ENCODE results near the gene MAPK1. TPM values are rescaled to one million over a fixed set of nuclear protein-coding genes. Genes with fewer than 3 reads are reported as not detected.
A peak's percentile ranks its signal among the peaks of the same experiment; 100 is the strongest.

MAPK1 gene
- total and polyA plus RNA-seq, 9 of the 15 experiments (the other 6 are each of a cell fraction or from before 2014, with no cell fraction given), result 46.3 to 575 (median 283) TPM

DNA sequence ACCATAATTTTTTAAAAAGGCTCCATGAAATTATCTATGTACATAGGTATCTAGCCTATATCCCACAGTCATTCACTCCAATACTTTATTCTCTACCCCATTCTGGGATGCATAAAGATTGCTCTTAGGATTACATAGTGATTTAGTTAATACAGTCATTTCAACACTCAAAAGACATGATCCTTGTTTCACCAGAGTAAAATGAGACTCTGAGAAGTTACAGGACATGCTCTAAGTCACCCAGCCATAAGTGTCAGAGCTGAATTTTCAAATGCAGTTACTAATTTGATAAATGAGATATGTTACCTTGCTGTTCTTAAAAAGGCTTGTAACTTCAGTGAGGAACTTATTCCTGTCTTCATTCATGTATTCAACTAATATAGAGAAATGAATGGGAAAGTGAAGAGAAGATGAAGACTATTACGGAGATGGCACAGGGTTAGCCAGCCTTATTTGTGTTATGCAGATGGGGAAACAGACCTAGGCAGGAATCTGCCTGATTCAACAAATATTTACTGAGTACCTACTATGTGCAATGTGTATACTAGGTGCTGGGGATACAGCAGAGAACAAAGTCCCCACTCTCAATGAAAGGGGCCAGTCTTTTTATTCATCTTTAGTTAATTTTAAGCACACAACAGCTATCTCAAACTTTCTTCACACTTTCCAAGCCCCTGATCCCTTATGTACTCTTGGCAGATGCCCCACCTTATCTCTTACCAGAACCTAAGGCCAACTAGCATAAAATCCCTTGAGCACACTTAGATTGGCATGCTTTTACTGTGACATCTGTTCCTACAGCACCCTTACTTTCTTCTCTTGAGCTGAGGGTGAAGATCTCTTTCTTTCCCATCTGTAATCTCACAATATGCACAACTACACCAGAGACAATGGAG, 21.6 kb downstream of the MAPK1 start:
- in situ Hi-C loops (cut with MboI), result no loop called here
- Histone ChIP-seq H3K9me1 (ENCODE audit: control insufficient read depth, insufficient read depth, low read length) (peaks cover 16% of the 10 kb centered on the region), H4K20me1 (replicated peaks; ENCODE audit: control insufficient read depth, insufficient read depth, low read length) (peaks cover 48% of the 10 kb centered on the region), H3K27ac (ENCODE audit: extremely low read depth, low read depth, low read length) (0 out of 3 replicates have a peak overlapping the region, but pooled peaks have one; percentile 0), H3K79me2 (ENCODE audit: control insufficient read depth, insufficient read depth, low read length) (peaks cover 88% of the 10 kb centered on the region), H3K27me3 (ENCODE audit: control insufficient read depth in 2 of 2, insufficient read depth in 2 of 2, low read length in 2 of 2) (no peaks in the 10 kb centered on the region), H3K9me3 (replicated peaks; ENCODE audit: control insufficient read depth, insufficient read depth, low read depth, low read length) (no peaks in the 10 kb centered on the region), H3K4me3 (no peak overlapping the region), H3K4me1 (replicated peaks in 1 of 2; ENCODE audit: control insufficient read depth in 2 of 2, insufficient read depth in 2 of 2, low read length in 2 of 2) (peaks cover 9 to 24% of the 10 kb centered on the region in 2 experiments; a peak in 4 of 5 replicates), H2AFZ (ENCODE audit: low read depth, low read length) (no peak overlapping the region), H3K9ac (ENCODE audit: insufficient read depth in 1 of 2, low read depth in 2 of 2, low read length in 2 of 2) (no peak overlapping the region), H3K36me3 (ENCODE audit: control insufficient read depth, insufficient read depth, low read length) (peaks cover 47% of the 10 kb centered on the region), H3K4me2 (ENCODE audit: insufficient read depth, low read length) (no peak overlapping the region)
- ChIA-PET CTCF (ENCODE audit: low intra/inter-chr PET ratio) (interaction anchor here (0.7 kb wide), 1 partner anchor 50 kb away, joined by 3 read pairs; no protein-coding TSS in a partner anchor), POLR2A (interaction anchor here (0.5 to 45.6 kb wide), 7 partner anchors 9 to 88 kb away, joined by 3 to 1351 read pairs (median 4); partner anchors contain the start of gene MAPK1)
- 93% methylated on average over 1 of the region's 1 CpG for WGBS (ENCODE audit: insufficient coverage, low coverage, missing lambda C conversion rate)
- ATAC-seq, result peak; percentile 1
- DNase-seq (ENCODE audit: extremely low read depth in 1 of 4, low spot score in 3 of 4), result peak in 1 of 4 experiments; percentile 62
- FAIRE-seq, result no peak
- TSS peak; percentile 18 for BruUV-seq (replicated peaks)
- intact Hi-C loops (cut with micrococcal nuclease), result no loop called here
- TF ChIP-seq, protein P1, sequence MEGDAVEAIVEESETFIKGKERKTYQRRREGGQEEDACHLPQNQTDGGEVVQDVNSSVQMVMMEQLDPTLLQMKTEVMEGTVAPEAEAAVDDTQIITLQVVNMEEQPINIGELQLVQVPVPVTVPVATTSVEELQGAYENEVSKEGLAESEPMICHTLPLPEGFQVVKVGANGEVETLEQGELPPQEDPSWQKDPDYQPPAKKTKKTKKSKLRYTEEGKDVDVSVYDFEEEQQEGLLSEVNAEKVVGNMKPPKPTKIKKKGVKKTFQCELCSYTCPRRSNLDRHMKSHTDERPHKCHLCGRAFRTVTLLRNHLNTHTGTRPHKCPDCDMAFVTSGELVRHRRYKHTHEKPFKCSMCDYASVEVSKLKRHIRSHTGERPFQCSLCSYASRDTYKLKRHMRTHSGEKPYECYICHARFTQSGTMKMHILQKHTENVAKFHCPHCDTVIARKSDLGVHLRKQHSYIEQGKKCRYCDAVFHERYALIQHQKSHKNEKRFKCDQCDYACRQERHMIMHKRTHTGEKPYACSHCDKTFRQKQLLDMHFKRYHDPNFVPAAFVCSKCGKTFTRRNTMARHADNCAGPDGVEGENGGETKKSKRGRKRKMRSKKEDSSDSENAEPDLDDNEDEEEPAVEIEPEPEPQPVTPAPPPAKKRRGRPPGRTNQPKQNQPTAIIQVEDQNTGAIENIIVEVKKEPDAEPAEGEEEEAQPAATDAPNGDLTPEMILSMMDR (IDR thresholded peaks at IDR 0.05 in 2 of 3, conservative IDR thresholded peaks at IDR 0.05 in 1 of 3; ENCODE audit: insufficient read depth in 2 of 3, low read depth in 1 of 3, low read length in 3 of 3), result no peak
- TF ChIP-seq ZNF41 (CRISPR knock-in tag; conservative IDR thresholded peaks at IDR 0.05) (no peak), ADNP (tag; IDR thresholded peaks at IDR 0.05) (no peak), RBM34 (IDR thresholded peaks at IDR 0.05; ENCODE audit: borderline replicate concordance, insufficient read depth, low read length) (0 out of 2 replicates have a peak, but pooled peaks have one; percentile 20), MAFK (IDR thresholded peaks at IDR 0.05; ENCODE audit: low read length) (no peak), GABPB1 (CRISPR knock-in tag; IDR thresholded peaks at IDR 0.05) (0 out of 2 replicates have a peak, but pooled peaks have one; percentile 18), TAF7 (tag; IDR thresholded peaks at IDR 0.05) (no peak), ZNF324 (CRISPR knock-in tag; IDR thresholded peaks at IDR 0.05) (no peak), RBFOX2 (IDR thresholded peaks at IDR 0.05; ENCODE audit: low read depth, low read length) (no peak), MAZ (CRISPR knock-in tag; conservative IDR thresholded peaks at IDR 0.05 in 1 of 2, IDR thresholded peaks at IDR 0.05 in 1 of 2) (no peak), TGIF2 (CRISPR knock-in tag; IDR thresholded peaks at IDR 0.05) (0 out of 2 replicates have a peak, but pooled peaks have one; percentile 38)
- TF ChIP-seq, protein P2, sequence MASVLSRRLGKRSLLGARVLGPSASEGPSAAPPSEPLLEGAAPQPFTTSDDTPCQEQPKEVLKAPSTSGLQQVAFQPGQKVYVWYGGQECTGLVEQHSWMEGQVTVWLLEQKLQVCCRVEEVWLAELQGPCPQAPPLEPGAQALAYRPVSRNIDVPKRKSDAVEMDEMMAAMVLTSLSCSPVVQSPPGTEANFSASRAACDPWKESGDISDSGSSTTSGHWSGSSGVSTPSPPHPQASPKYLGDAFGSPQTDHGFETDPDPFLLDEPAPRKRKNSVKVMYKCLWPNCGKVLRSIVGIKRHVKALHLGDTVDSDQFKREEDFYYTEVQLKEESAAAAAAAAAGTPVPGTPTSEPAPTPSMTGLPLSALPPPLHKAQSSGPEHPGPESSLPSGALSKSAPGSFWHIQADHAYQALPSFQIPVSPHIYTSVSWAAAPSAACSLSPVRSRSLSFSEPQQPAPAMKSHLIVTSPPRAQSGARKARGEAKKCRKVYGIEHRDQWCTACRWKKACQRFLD (CRISPR knock-in tag; IDR thresholded peaks at IDR 0.05), result no peak
- TF ChIP-seq, protein P3, sequence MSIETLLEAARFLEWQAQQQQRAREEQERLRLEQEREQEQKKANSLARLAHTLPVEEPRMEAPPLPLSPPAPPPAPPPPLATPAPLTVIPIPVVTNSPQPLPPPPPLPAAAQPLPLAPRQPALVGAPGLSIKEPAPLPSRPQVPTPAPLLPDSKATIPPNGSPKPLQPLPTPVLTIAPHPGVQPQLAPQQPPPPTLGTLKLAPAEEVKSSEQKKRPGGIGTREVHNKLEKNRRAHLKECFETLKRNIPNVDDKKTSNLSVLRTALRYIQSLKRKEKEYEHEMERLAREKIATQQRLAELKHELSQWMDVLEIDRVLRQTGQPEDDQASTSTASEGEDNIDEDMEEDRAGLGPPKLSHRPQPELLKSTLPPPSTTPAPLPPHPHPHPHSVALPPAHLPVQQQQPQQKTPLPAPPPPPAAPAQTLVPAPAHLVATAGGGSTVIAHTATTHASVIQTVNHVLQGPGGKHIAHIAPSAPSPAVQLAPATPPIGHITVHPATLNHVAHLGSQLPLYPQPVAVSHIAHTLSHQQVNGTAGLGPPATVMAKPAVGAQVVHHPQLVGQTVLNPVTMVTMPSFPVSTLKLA (conservative IDR thresholded peaks at IDR 0.05), result no peak
- TF ChIP-seq, protein P4, sequence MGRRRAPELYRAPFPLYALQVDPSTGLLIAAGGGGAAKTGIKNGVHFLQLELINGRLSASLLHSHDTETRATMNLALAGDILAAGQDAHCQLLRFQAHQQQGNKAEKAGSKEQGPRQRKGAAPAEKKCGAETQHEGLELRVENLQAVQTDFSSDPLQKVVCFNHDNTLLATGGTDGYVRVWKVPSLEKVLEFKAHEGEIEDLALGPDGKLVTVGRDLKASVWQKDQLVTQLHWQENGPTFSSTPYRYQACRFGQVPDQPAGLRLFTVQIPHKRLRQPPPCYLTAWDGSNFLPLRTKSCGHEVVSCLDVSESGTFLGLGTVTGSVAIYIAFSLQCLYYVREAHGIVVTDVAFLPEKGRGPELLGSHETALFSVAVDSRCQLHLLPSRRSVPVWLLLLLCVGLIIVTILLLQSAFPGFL (CRISPR knock-in tag; IDR thresholded peaks at IDR 0.05), result peak; percentile 77; the same call in 1 of the 2 replicates
